Activated T-helper 2 cell treated with anti-CD3 and anti-CD28 coated beads, Interferon-gamma antibody, Interleukin-2, Interleukin-4, amounts not matched to agents 10 μg/mL and 5 μg/mL and 100 μg/mL, durations not matched to agents 14 hours and 24 hours and 36 hours (primary cell): Measurements from ENCODE around the gene TATDN3. TPM values are rescaled to one million over a fixed set of nuclear protein-coding genes. Genes with fewer than 3 reads are reported as not detected.

Experiments used
- DNase-seq: peaks from one replicate; pipeline ENCODE4 v3.0.0; 2021; ENCODE audit warnings: low spot score
- H3K27ac Mint-ChIP-seq: one replicate; pipeline ENCODE4 v1.8.0; 2021; ENCODE audit warnings: mixed read lengths
- H3K27me3 Mint-ChIP-seq: one replicate; pipeline ENCODE4 v1.8.0; 2021; ENCODE audit warnings: low read depth, mixed read lengths
- H3K36me3 Mint-ChIP-seq: one replicate; pipeline ENCODE4 v1.8.0; 2021; ENCODE audit warnings: low read depth, mixed read lengths
- H3K4me1 Mint-ChIP-seq: one replicate; pipeline ENCODE4 v1.8.0; 2021; ENCODE audit warnings: low read depth, mixed read lengths
- H3K4me3 Mint-ChIP-seq: one replicate; pipeline ENCODE4 v1.8.0; 2021; ENCODE audit warnings: low read depth, mild to moderate bottlenecking, moderate library complexity, mixed read lengths
- H3K9me3 Mint-ChIP-seq: one replicate; pipeline ENCODE4 v1.8.0; 2021; ENCODE audit warnings: mixed read lengths
- intact Hi-C: fragments of 100-400 bp; cut with micrococcal nuclease; formaldehyde crosslinking; loops from one replicate; pipeline ENCODE4 v1.15.1; 2023
- total RNA-seq: library from RNA; stranded (reverse); gene quantifications from 2 replicates; pipeline ENCODE4 v1.2.3, GENCODE V29; 2022

TATDN3 gene, protein sequence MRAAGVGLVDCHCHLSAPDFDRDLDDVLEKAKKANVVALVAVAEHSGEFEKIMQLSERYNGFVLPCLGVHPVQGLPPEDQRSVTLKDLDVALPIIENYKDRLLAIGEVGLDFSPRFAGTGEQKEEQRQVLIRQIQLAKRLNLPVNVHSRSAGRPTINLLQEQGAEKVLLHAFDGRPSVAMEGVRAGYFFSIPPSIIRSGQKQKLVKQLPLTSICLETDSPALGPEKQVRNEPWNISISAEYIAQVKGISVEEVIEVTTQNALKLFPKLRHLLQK
- 16.7 and 18.7 TPM in 2 replicates for total RNA-seq

- intact Hi-C loops = loop anchor here (1.0 to 5.0 kb wide), 3 partner anchors 65 to 223 kb away; partner anchors contain the start of genes ANGEL2 and FLVCR1
- H3K27ac Mint-ChIP-seq = peak within 1 kb of the TSS; percentile 98
- peak; percentile 94 for DNase-seq
- no peaks in the 10 kb centered on the region for H3K27me3 Mint-ChIP-seq
- H3K36me3 Mint-ChIP-seq = peaks cover 30% of the 10 kb centered on the region
- H3K4me3 Mint-ChIP-seq = peak within 1 kb of the TSS; percentile 100
- H3K9me3 Mint-ChIP-seq = peaks cover 7% of the 10 kb centered on the region
- peaks cover 25% of the 10 kb centered on the region for H3K4me1 Mint-ChIP-seq
Observed at GRCh38 chr1:212791676-212792395, at the start of gene TATDN3, which contains the start of gene NSL1. TSS of gene TATDN3 (plus strand) at chr1:212791894. CDS start at chr1:212791922, 28 bp downstream. TSS of gene NSL1 (minus strand) at chr1:212791777. CDS start at chr1:212791763, 14 bp downstream.

- peaks cover 47% of the 10 kb centered on the region for H3K4me1 Mint-ChIP-seq
Observed at GRCh38 chr1:212743901-212744475, 47.7 kb upstream of the TATDN3 start.

GRCh38 chr1:212745303-212745702 is 46.4 kb upstream of the TATDN3 start:
- H3K36me3 Mint-ChIP-seq = peaks cover 57% of the 10 kb centered on the region
- intact Hi-C loops = no loop called here
- peaks cover 22% of the 10 kb centered on the region for H3K9me3 Mint-ChIP-seq
- no peak for DNase-seq
- H3K27ac Mint-ChIP-seq = peak overlapping the region; percentile 42
- no peaks in the 10 kb centered on the region for H3K27me3 Mint-ChIP-seq
- peaks cover 43% of the 10 kb centered on the region for H3K4me1 Mint-ChIP-seq
- H3K4me3 Mint-ChIP-seq = no peak overlapping the region

More at GRCh38 chr1:212743901-212744475, 47.7 kb upstream of the TATDN3 start:
- no peak for DNase-seq
- Mint-ChIP-seq H3K4me3 (no peak overlapping the region), H3K36me3 (peaks cover 58% of the 10 kb centered on the region), H3K27me3 (no peaks in the 10 kb centered on the region), H3K27ac (peak overlapping the region; percentile 21), H3K9me3 (peaks cover 22% of the 10 kb centered on the region)
- intact Hi-C loops = no loop called here

GRCh38 chr1:212746546-212746945 is 45.1 kb upstream of the TATDN3 start:
- intact Hi-C loops = no loop called here
- peaks cover 51% of the 10 kb centered on the region for H3K36me3 Mint-ChIP-seq
- no peak for DNase-seq
- peaks cover 35% of the 10 kb centered on the region for H3K4me1 Mint-ChIP-seq
- no peak overlapping the region for H3K27ac Mint-ChIP-seq
- H3K4me3 Mint-ChIP-seq = no peak overlapping the region
- H3K27me3 Mint-ChIP-seq = no peaks in the 10 kb centered on the region
- H3K9me3 Mint-ChIP-seq = peaks cover 16% of the 10 kb centered on the region

DNA sequence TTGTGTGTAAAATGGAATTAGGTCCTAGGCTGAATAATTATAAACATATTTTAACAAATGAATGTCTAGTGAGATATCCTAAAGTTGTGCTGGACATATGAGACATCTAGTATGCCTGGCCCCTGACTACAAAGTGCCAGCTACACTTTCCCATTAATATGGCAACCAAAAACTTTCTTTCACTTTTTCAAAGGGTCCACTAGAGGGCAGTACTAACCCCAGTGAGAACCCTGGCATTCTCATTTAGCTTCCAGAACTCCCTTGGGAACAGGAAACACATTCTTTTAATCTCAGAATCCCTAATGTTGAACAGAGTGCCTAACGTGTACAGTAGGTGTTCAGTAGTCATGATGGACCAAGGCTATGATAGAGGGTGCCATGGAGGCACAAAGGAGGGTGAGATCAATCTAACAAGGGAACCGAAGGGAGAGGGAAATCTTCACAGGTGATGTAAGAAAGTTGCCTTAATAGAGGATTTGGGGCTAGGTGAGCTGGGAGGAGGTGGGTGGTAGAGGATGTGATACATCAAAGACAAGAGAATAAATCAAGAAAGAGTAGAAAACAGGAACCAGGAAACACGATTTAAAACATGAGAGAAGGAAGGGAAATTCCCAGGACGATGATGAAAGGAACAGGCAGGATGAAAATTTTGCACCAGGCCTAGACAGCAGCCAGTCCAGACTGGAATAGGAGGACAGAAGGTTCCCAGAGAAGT is 41.7 kb upstream of the TATDN3 start:
- H3K27me3 Mint-ChIP-seq = no peaks in the 10 kb centered on the region
- peaks cover 32% of the 10 kb centered on the region for H3K36me3 Mint-ChIP-seq
- DNase-seq = no peak
- intact Hi-C loops = no loop called here
- peaks cover 48% of the 10 kb centered on the region for H3K4me1 Mint-ChIP-seq
- H3K9me3 Mint-ChIP-seq = no peaks in the 10 kb centered on the region
- no peak overlapping the region for H3K27ac Mint-ChIP-seq
- no peak overlapping the region for H3K4me3 Mint-ChIP-seq

- H3K27ac Mint-ChIP-seq = no peak overlapping the region
- no peaks in the 10 kb centered on the region for H3K27me3 Mint-ChIP-seq
- H3K9me3 Mint-ChIP-seq = no peaks in the 10 kb centered on the region
- no peak overlapping the region for H3K4me3 Mint-ChIP-seq
- H3K4me1 Mint-ChIP-seq = peaks cover 36% of the 10 kb centered on the region
- intact Hi-C loops = loop anchor here (1.0 to 2.0 kb wide), 2 partner anchors 31 to 54 kb away; partner anchors contain the start of gene BATF3
- no peak for DNase-seq
- H3K36me3 Mint-ChIP-seq = peaks cover 15% of the 10 kb centered on the region
Observed at GRCh38 chr1:212752252-212752933, 39.3 kb upstream of the TATDN3 start.

GRCh38 chr1:212752934-212753497 is 38.7 kb upstream of the TATDN3 start:
- Mint-ChIP-seq H3K27ac (peak overlapping the region; percentile 46), H3K27me3 (no peaks in the 10 kb centered on the region), H3K4me1 (peaks cover 36% of the 10 kb centered on the region), H3K36me3 (peaks cover 16% of the 10 kb centered on the region), H3K4me3 (no peak overlapping the region), H3K9me3 (no peaks in the 10 kb centered on the region)
- DNase-seq = no peak
- intact Hi-C loops = loop anchor here (1.0 to 2.0 kb wide), 4 partner anchors 13 to 54 kb away; partner anchors contain the start of gene BATF3

- Mint-ChIP-seq H3K4me1 (peaks cover 36% of the 10 kb centered on the region), H3K36me3 (peaks cover 17% of the 10 kb centered on the region), H3K4me3 (no peak overlapping the region), H3K27ac (no peak overlapping the region), H3K27me3 (no peaks in the 10 kb centered on the region), H3K9me3 (no peaks in the 10 kb centered on the region)
- intact Hi-C loops = loop anchor here (1.0 to 2.0 kb wide), 3 partner anchors 13 to 55 kb away; partner anchors contain the start of gene BATF3
- DNase-seq = no peak
Observed at GRCh38 chr1:212753749-212754148, 37.9 kb upstream of the TATDN3 start.

DNA sequence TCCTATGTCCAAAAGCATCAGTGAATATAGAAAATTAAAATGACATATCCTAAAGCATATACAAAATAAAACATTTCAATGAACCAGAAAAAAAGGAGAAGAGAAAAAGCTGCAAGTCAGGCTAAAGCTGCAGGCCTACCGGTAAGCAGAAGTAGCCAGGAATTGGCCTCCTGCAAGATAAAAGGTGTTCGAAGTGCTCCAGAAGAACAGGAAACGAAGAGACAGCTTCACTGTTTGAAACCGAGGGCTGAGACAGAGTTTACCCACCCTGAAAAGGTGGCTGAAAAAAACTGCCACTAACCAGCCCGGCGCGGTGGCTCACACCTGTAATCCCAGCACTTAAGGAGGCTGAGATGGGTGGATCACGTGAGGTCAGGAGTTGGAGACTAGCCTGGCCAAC is 37.5 kb upstream of the TATDN3 start:
- Mint-ChIP-seq H3K9me3 (no peaks in the 10 kb centered on the region), H3K36me3 (peaks cover 17% of the 10 kb centered on the region), H3K4me3 (no peak overlapping the region), H3K4me1 (peaks cover 36% of the 10 kb centered on the region), H3K27me3 (no peaks in the 10 kb centered on the region), H3K27ac (no peak overlapping the region)
- no peak for DNase-seq
- intact Hi-C loops = no loop called here

GRCh38 chr1:212754680-212755079 is 37.0 kb upstream of the TATDN3 start:
- Mint-ChIP-seq H3K4me3 (no peak overlapping the region), H3K27me3 (no peaks in the 10 kb centered on the region), H3K4me1 (peaks cover 36% of the 10 kb centered on the region), H3K36me3 (peaks cover 17% of the 10 kb centered on the region), H3K9me3 (no peaks in the 10 kb centered on the region), H3K27ac (no peak overlapping the region)
- no peak for DNase-seq
- intact Hi-C loops = no loop called here

DNA sequence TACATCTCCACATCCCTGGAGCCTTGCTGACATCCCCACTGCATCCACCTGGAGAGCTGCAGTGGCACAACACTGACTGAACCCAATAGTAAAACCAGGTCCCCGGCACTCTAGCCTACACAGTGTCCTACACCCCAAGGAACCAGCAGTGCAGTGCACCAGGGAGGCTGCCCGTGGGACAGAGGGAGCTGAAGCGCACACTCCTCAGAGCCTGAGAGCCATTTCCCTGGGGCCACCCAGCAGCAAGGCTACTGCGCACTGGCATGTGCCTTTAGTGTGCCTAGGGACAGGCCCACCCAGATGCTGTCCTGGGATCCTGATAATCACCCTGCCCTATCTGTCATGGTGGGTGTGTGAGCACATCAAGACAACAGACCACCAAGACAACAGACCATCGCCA is 32.0 kb upstream of the TATDN3 start:
- intact Hi-C loops = no loop called here
- DNase-seq = no peak
- Mint-ChIP-seq H3K27ac (no peak overlapping the region), H3K9me3 (no peaks in the 10 kb centered on the region), H3K27me3 (no peaks in the 10 kb centered on the region), H3K36me3 (peaks cover 39% of the 10 kb centered on the region), H3K4me1 (peaks cover 10% of the 10 kb centered on the region), H3K4me3 (no peak overlapping the region)
